ENCODE results near the gene MGAT5.

The MGAT5 gene

DNA sequence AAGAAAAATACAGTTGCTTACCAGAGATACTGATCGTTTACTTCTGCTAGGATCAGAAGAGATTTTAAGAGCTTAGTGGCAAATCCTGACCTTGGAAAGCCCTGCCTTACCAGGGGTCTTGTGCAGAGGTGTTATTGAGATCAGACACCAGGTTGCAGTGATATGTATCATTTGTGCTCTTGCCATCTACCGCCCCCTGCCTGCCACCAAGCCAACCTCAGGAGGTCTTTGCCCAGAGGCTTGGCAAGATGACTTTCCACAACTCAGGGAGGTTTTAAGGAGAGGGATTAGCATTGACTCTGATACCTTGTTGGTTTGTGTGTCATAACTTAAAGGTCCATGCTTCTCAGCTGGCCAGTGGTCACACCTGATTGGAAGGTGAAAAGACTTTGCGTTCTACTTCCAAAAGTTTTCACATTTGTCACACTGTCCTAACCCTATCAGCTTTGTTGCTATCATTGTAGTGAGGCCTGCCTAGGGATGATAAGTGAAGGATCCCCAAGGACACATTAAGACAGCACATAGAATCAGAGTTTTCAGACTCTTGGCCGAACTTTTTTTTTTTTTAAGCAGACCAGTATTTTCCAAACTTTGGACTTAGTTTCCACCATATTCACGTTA is 46.2 kb upstream of the MGAT5 start:
- no peak for TF ChIP-seq FOXM1 (IDR thresholded peaks at IDR 0.05; ENCODE audit: borderline replicate concordance, low read depth)
- TF ChIP-seq RAD21 (IDR thresholded peaks at IDR 0.05; ENCODE audit: low read depth): peak; percentile 87
- no peak for TF ChIP-seq ZBTB7A (IDR thresholded peaks at IDR 0.05; ENCODE audit: low read depth)
- no peak for TF ChIP-seq CEBPB (IDR thresholded peaks at IDR 0.05)
- TF ChIP-seq TEAD4 (IDR thresholded peaks at IDR 0.05): no peak
- TF ChIP-seq CREB1 (IDR thresholded peaks at IDR 0.05; ENCODE audit: low read depth): no peak

DNA sequence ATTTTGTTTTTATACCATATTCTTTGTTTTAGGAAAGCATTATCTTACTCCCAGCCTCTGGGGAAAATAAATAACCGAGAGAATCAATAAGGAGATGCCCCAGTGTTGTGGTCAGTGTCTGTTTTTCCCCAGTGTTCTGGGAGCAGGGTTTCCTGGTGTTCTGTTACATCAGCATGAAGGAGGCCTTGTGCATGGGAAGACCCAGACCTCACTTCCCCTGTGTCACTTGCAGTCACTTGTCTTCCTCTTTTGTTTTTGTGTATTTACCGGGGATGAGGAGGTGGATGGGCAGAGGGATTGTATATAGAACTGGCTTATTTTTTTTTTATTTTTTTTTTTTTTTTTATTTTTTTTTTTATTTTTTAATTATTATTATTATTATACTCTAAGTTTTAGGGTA is 45.0 kb upstream of the MGAT5 start:
- no peak for TF ChIP-seq RAD21 (IDR thresholded peaks at IDR 0.05; ENCODE audit: low read depth)

- no peak for TF ChIP-seq ZBTB7A (IDR thresholded peaks at IDR 0.05; ENCODE audit: low read depth)
- no peak for TF ChIP-seq CREB1 (IDR thresholded peaks at IDR 0.05; ENCODE audit: low read depth)
- TF ChIP-seq EGR1 (IDR thresholded peaks at IDR 0.05): no peak
- no peak for TF ChIP-seq FOXM1 (IDR thresholded peaks at IDR 0.05; ENCODE audit: borderline replicate concordance, low read depth)
- TF ChIP-seq YY1 (IDR thresholded peaks at IDR 0.05; ENCODE audit: low read depth): no peak
- TF ChIP-seq TEAD4 (IDR thresholded peaks at IDR 0.05): no peak
- no peak for TF ChIP-seq TCF12 (IDR thresholded peaks at IDR 0.05; ENCODE audit: low read depth)
- no peak for TF ChIP-seq CEBPB (IDR thresholded peaks at IDR 0.05)
- TF ChIP-seq, protein P1, sequence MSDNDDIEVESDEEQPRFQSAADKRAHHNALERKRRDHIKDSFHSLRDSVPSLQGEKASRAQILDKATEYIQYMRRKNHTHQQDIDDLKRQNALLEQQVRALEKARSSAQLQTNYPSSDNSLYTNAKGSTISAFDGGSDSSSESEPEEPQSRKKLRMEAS (IDR thresholded peaks at IDR 0.05): no peak
- TF ChIP-seq REST (IDR thresholded peaks at IDR 0.05; ENCODE audit: low read depth): no peak
- no peak for TF ChIP-seq TAF1 (IDR thresholded peaks at IDR 0.05; ENCODE audit: low read depth)
- no peak for TF ChIP-seq RAD21 (IDR thresholded peaks at IDR 0.05; ENCODE audit: low read depth)
- no peak for TF ChIP-seq NFIC (IDR thresholded peaks at IDR 0.05)
These were observed 41.1 kb upstream of the MGAT5 start for GRCh38 chr2:134212746-134213145.

DNA sequence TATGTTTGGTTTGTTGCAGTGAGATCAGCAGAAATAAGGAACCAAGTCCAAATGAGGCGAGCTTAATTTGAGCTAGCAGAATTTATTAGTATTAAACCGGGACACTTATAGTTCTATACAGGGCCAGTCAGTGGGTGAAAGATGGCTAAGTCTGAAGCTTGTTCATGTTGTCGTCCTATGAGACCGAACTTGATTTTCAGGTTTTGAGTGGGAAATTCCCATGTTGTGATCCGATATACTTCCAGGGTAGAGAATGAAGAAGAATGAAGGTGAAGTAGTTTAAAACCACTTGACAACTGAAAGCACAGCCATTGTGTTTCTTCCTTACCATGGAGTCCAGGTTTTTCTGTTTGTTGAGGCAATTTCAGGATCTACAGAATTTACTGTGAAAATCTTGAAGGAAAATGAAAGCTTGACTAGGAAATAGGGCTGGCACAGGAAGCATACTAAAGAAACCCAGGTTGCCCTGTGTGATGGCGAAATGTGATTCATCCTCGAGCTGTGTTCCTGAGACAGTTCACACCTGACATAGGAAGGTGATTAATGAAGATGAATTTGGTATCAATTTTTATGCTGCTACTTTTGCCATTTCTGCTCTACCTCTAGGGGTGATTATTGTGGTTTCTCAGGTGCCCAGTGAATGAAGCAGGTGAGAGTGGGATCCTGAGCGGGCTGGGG is 37.6 kb upstream of the MGAT5 start:
- TF ChIP-seq FOXM1 (IDR thresholded peaks at IDR 0.05; ENCODE audit: borderline replicate concordance, low read depth) (no peak), EGR1 (IDR thresholded peaks at IDR 0.05) (no peak), ZBTB7A (IDR thresholded peaks at IDR 0.05; ENCODE audit: low read depth) (no peak)
- TF ChIP-seq, protein P1 (IDR thresholded peaks at IDR 0.05): no peak

GRCh38 chr2:134217351-134217750 is 36.5 kb upstream of the MGAT5 start:
- TF ChIP-seq CREB1 (IDR thresholded peaks at IDR 0.05; ENCODE audit: low read depth) (no peak), NFIC (IDR thresholded peaks at IDR 0.05) (no peak)

GRCh38 chr2:134217924-134218323 is 35.9 kb upstream of the MGAT5 start:
- TF ChIP-seq, protein P1 (IDR thresholded peaks at IDR 0.05): no peak
- TF ChIP-seq RAD21 (IDR thresholded peaks at IDR 0.05; ENCODE audit: low read depth) (no peak), REST (IDR thresholded peaks at IDR 0.05; ENCODE audit: low read depth) (no peak), CREB1 (IDR thresholded peaks at IDR 0.05; ENCODE audit: low read depth) (no peak), NFIC (IDR thresholded peaks at IDR 0.05) (no peak), TCF12 (IDR thresholded peaks at IDR 0.05; ENCODE audit: low read depth) (no peak), YY1 (IDR thresholded peaks at IDR 0.05; ENCODE audit: low read depth) (no peak), TAF1 (IDR thresholded peaks at IDR 0.05; ENCODE audit: low read depth) (no peak), EGR1 (IDR thresholded peaks at IDR 0.05) (no peak), FOXM1 (IDR thresholded peaks at IDR 0.05; ENCODE audit: borderline replicate concordance, low read depth) (no peak), TEAD4 (IDR thresholded peaks at IDR 0.05) (no peak), ZBTB7A (IDR thresholded peaks at IDR 0.05; ENCODE audit: low read depth) (no peak), CEBPB (IDR thresholded peaks at IDR 0.05) (no peak), EP300 (IDR thresholded peaks at IDR 0.05; ENCODE audit: borderline replicate concordance) (no peak), USF1 (IDR thresholded peaks at IDR 0.05) (no peak)
